BE2C (cell line): ENCODE measurements around the gene TRAP1.
"Not testable (repeated sequence)": the region's sequence is repeated elsewhere in the genome, so short reads cannot be mapped to it uniquely, and the experiment has no call there.

ENCODE experiments used
- DNase-seq: peaks from one replicate; pipeline ENCODE4 v3.0.0-alpha.2; 2020
- H3K27me3 ChIP-seq: fragments of 250-450 bp; sonication (Bioruptor Pico); 2 replicates; pipeline ENCODE4 v1.5.1; 2020; ENCODE audit warnings: mild to moderate bottlenecking
- H3K36me3 ChIP-seq: fragments of 250-450 bp; sonication (Bioruptor Pico); 2 replicates; pipeline ENCODE4 v1.5.1; 2020; ENCODE audit warnings: mild to moderate bottlenecking
- H3K4me1 ChIP-seq: fragments of 250-450 bp; sonication (Bioruptor Pico); 2 replicates; pipeline ENCODE4 v1.5.1; 2020
- H3K4me3 ChIP-seq: 2 replicates; pipeline ENCODE4 v1.5.1; 2011; ENCODE audit warnings: low read depth, low read length
- H3K9me3 ChIP-seq: fragments of 250-450 bp; sonication (Bioruptor Pico); 2 replicates; pipeline ENCODE4 v1.5.1; 2020
- CTCF ChIP-seq: IDR thresholded peaks from 2 replicates; pipeline ENCODE4 v1.5.1; 2012; ENCODE audit warnings: mild to moderate bottlenecking, low read depth, low read length

Gene TRAP1

GRCh38 chr16:3612510-3613466, 104.5 kb downstream of the TRAP1 start:
- no peak for TF ChIP-seq CTCF
- no peak for DNase-seq
- Histone ChIP-seq H3K4me3 (peak overlapping the region; percentile 96), H3K36me3 (no peaks in the 10 kb centered on the region), H3K4me1 (no peaks in the 10 kb centered on the region), H3K27me3 (no peaks in the 10 kb centered on the region), H3K9me3 (no peaks in the 10 kb centered on the region)

- no peaks in the 10 kb centered on the region for H3K36me3 ChIP-seq
- no peaks in the 10 kb centered on the region for H3K9me3 ChIP-seq
- DNase-seq, result peak; percentile 95
- no peaks in the 10 kb centered on the region for H3K4me1 ChIP-seq
- no peak for TF ChIP-seq CTCF
- H3K27me3 ChIP-seq, result no peaks in the 10 kb centered on the region
- H3K4me3 ChIP-seq, result peak within 1 kb of the TSS; percentile 96
These were observed 106.0 kb downstream of the TRAP1 start, which contains the start of gene SLX4 for GRCh38 chr16:3611146-3611975. Gene SLX4 (minus strand): TSS chr16:3611606. CDS start chr16:3608964, 2,642 bp downstream.

GRCh38 chr16:3610698-3611145, 106.6 kb downstream of the TRAP1 start:
- H3K4me3 ChIP-seq, result peak overlapping the region; percentile 96

GRCh38 chr16:3609895-3610697, 107.2 kb downstream of the TRAP1 start:
- Histone ChIP-seq H3K4me1 (no peaks in the 10 kb centered on the region), H3K4me3 (peak overlapping the region; percentile 96)

More at GRCh38 chr16:3610698-3611145, 106.6 kb downstream of the TRAP1 start:
- Histone ChIP-seq H3K4me1 (no peaks in the 10 kb centered on the region), H3K36me3 (no peaks in the 10 kb centered on the region), H3K27me3 (no peaks in the 10 kb centered on the region), H3K9me3 (no peaks in the 10 kb centered on the region)
- no peak for DNase-seq
- TF ChIP-seq CTCF, result no peak

DNA sequence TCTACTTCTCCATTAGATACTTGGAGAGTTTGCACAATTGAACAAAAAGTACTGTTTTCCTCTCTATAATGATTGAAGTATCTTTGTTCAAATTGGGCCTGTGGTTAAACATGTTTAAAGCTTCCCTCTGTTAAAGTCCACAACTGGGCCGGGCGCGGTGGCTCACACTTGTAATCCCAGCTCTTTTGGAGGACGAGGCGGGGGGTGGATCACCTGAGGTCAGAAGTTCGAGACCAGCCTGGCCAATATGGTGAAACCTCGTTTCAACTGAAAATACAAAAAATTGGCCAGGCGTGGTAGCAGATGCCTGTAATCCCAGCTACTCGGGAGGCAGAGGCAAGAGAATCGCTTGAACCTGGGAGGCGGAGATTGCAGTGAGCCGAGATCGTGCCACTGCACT, 108.3 kb downstream of the TRAP1 start:
- not testable (repeated sequence) for DNase-seq, H3K27me3 ChIP-seq, H3K4me1 ChIP-seq, H3K36me3 ChIP-seq, H3K4me3 ChIP-seq, H3K9me3 ChIP-seq

More at GRCh38 chr16:3609895-3610697, 107.2 kb downstream of the TRAP1 start:
- no peak for DNase-seq
- H3K36me3 ChIP-seq, result peaks cover 2% of the 10 kb centered on the region; the same call in 1 of the 2 replicates
- H3K27me3 ChIP-seq, result no peaks in the 10 kb centered on the region
- H3K9me3 ChIP-seq, result no peaks in the 10 kb centered on the region
- TF ChIP-seq CTCF, result no peak

GRCh38 chr16:3608069-3608468, 109.3 kb downstream of the TRAP1 start:
- no peak for TF ChIP-seq CTCF
- H3K4me1 ChIP-seq, result no peaks in the 10 kb centered on the region
- DNase-seq, result no peak
- no peaks in the 10 kb centered on the region for H3K27me3 ChIP-seq
- H3K4me3 ChIP-seq, result no peak overlapping the region
- no peaks in the 10 kb centered on the region for H3K9me3 ChIP-seq
- peaks cover 3% of the 10 kb centered on the region; the same call in 1 of the 2 replicates for H3K36me3 ChIP-seq
